HG03108 (cell line): ENCODE measurements around the gene LPP.

Source experiments
- ATAC-seq: cut with Tn5 transposase; IDR thresholded peaks from one replicate; pipeline ENCODE4 v1.9.1; 2021; ENCODE audit warnings: moderate library complexity; ENCODE audit not compliant: unreplicated experiment

LPP gene

DNA sequence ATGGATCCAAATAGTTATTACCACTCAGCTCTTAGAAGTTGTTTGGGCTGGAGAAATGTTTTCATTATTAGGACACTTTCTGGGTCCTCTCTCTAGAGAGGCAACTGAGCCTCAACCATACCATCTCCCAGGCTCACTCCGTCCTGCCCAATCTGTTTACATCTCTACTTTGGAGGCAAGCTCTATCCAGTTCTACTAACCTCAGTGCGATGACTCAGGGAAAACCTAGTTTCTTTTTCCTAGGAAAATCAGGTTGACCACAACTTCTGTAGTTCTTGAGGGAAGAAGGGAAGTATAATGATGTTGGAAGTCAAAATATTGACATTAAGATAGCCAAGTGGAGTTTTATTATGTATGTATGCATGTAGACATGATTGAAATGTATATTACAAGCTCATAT, 40.4 kb downstream of the LPP start:
- no peak for ATAC-seq

DNA sequence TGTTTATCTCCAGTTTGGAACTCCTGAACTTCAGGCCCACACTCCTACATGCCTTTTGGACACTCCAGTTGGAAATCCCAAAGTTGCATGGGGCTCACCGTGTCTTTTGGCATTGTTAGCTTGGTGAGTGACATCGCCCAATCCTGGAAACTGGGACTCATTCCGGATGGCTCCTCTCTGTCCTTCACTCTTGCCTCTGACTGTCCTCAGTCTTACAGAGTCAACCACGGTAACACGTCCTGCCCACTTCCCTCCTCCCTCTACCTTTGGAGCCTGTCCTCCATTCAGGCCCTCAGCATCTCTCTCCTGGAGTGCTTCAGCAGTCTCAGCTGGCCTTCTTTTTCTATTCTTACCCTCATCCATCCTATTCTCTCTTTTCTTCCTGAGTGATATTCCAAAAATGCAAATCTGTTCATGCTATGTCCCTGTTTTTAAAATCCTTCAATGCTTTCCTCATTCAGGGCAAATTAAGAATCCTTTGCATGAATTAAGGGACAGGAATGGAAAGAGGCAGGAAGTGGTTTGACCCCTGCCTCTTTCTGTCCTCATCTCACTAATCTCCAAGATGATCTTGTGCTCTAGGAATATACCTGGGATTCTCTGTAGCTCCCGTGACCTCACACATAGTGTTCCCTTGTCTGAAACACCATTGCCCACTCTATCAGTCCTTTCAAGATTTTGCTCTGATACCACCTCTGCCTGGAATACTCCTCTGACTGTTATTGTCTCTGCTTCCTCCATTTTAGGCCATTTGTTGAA, 42.5 kb downstream of the LPP start:
- ATAC-seq, result no peak

- ATAC-seq, result no peak
Observed at GRCh38 chr3:188197388-188197847, 43.5 kb downstream of the LPP start.

GRCh38 chr3:188198001-188198400, 44.0 kb downstream of the LPP start:
- no peak for ATAC-seq

- ATAC-seq, result no peak
Observed at GRCh38 chr3:188198760-188199327, 44.9 kb downstream of the LPP start.

DNA sequence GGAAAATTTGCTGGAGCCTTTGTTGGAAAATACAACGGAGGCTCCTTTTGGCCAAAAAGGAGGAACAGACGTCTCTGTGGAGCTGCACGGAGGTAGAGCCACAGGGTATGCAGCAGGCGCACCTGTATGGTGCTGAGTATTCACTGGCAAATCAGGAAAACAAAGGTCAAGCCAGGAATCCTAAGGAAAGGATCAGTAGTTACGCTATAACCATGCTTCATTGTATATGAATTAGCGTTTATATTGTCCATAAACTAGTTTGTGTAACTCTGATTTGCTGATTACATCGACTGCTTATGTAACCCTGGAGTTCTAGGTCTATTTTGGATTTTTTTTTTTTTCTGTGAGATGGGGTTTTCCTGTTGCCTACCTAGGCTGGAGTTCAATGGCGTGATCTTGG, 45.4 kb downstream of the LPP start:
- no peak for ATAC-seq

- ATAC-seq, result no peak
Observed at GRCh38 chr3:188200481-188200880, 46.5 kb downstream of the LPP start.

DNA sequence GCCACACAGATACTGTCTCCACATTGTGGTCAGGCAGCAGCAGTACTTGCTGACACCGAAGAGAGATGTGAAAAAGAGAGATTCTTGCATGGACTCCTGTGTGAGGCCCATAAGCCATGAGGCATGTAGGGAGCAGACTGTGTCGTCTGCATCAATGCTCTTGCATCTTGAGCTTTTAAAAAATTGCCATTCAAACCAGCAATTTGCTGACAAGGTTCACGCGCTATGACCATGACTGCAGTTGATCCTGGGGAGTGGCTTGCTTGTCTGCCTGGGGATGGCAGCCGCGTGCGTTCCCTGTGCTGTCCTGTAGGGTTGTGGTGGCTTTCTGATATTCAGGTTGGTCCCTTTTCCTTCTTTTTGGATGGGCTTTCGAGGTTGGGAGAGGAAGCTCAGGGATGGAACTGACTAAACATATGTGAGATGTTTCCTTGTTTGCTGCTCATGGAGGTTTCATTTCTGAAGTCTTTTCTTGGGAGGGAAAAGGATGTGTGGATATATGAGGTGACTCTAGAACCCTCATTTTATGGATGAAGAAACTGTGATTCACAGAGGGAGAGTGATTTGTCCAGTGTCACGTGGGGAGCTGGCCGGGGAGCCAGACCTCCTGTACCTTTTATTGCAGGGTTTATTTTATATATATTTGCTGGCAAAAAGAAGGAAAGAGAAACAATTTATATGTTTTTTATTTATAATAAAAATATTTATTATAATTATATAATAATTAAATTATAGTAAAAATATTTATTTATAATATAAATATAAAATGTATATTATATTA, 48.6 kb downstream of the LPP start:
- ATAC-seq, result no peak

DNA sequence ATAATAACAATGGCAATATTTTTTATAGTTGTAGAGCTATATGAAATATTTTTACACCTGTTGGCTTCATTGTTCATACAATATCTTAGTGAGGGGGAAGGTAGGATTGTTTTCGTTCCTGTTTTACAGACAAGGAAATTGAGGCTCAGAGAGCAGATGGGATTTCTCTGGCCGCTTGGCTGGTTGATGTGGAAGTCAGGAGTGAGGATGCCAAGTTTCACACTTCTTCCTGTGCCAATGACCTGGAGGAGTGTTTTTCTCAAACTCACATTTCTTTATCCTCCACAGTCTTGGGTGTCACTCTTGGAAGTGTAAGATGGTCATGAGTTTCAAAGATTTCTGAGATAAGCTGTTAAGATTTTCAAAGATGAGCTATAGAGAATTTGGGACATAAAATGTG, 50.6 kb downstream of the LPP start:
- ATAC-seq, result no peak

- no peak for ATAC-seq
Observed at GRCh38 chr3:188205992-188206416, 52.0 kb downstream of the LPP start.

- ATAC-seq, result no peak
Observed at GRCh38 chr3:188206787-188207186, 52.8 kb downstream of the LPP start.

- no peak for ATAC-seq
Observed at GRCh38 chr3:188207941-188208515, 54.1 kb downstream of the LPP start.

DNA sequence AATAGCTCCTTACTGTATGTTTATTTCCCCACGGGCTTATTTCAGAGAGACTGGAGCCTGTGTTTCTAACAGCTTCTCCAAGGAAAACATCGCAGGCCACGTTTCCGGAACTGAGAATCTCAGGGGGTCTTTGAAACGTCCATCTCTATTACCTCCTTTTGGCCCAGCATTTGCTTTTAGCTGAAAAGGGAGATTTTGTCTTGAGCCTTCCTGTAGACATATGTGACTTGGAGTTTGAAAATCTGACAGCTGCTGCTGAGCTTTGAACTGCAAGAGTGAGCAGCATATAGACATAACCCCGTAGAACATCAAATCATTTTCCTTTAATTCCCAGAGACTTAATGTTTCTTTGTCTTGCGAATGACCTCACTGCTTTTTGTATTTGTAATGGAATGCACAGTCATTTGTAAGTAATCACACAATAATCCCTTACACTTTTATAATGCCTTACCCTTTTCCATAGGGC, 54.6 kb downstream of the LPP start:
- no peak for ATAC-seq

DNA sequence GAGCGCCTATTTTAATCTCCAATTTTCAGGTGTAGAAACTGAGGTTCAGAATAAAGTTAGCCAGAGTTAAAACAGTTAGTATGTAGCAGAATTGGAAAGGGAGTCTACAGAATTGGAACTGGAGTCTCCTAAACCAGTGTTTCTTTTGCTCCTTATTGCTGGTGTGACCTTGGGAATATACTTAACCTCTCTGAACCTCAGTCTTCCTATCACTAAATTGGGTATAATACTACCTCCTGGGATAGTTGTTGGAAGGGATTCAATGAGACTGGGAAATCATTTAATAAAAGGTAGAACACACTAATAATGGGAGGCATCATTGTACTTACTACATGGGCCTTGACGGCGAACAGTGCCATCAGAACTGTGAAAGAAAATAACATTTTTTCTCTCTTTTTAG, 55.1 kb downstream of the LPP start:
- no peak for ATAC-seq

GRCh38 chr3:188209740-188210139, 55.8 kb downstream of the LPP start:
- no peak for ATAC-seq

GRCh38 chr3:188211476-188211875, 57.5 kb downstream of the LPP start:
- ATAC-seq, result no peak

DNA sequence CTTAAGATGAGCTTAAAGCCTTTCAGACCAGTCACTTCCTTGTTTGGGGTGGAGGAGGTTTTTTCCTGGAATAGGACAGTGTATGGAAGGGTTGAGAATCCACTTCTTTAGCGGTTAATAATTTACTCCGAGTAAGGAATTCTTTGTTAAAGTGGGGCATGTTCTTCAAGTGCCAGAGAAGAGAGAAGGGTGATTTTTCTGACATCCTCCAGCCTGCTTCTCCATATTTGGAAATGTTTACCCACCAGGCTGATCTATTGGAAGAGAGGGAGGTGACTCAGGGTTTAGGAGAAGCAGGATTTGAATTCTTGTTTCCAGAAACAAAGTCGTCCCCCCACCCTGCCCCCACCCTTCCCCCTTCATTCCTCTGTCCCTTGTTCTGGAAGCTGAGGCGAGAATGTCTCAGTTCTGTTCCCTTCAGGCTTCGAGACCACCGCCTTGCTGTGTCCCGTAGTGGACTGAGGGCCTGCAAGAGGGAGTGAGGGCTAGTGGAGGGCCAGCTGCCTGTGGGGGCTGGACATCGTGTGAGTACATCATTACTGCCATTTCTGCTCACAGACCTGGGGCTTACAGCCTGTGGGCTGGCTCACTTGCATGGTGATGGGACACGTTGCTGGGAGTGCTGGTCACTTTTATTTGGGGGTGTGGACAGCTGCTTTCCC, 58.5 kb downstream of the LPP start:
- no peak for ATAC-seq

DNA sequence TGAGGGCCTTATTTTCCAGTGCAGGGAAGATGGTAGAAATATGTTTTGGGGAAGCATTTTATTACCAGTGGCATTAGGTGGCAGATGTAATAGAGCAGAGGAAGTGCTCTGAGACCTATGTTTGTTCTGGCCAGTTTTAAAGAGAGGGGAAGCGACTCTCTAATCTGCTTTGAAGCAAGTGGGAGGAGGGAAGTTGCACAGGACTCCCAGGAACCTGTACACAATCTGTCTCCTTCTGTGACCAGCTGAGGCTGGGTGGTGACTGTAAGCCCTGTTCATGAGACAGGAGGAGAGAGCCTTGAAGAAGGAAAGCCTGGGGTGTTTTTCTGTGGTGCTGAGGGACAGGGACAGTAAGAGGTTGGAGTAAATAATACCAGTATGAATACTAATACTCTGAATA, 60.5 kb downstream of the LPP start:
- ATAC-seq, result no peak

GRCh38 chr3:188215129-188215528, 61.2 kb downstream of the LPP start:
- ATAC-seq, result no peak

- no peak for ATAC-seq
Observed at GRCh38 chr3:188217011-188217463, 63.1 kb downstream of the LPP start.

DNA sequence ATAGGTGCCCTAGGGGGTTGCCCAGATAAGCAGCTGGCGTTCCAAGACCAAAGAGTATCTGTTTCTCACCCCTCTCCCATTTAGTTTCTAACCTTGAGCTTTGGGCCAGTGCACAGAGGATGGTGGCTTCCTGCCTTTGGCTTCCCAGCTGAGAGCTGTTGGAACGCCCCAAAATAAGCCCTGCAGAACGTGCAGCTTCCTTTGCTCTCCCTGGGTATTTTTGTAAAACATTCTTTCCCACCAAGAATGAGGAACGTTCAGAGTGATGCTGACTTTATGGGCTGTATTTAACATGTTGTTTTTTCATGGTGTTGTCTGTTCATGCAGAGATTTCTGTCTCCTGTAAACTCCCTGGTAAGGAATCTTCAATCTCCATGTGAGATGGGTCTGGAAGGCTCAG, 63.8 kb downstream of the LPP start:
- no peak for ATAC-seq
